GM21529 (cell line): ENCODE data around the gene MAP2K3.
"Not testable (repeated sequence)": the region's sequence is repeated elsewhere in the genome, so short reads cannot be mapped to it uniquely, and the experiment has no call there.

Experiments used
- ATAC-seq: cut with Tn5 transposase; IDR thresholded peaks from one replicate; pipeline ENCODE4 v1.9.1; 2021; ENCODE audit not compliant: unreplicated experiment

MAP2K3 gene

DNA sequence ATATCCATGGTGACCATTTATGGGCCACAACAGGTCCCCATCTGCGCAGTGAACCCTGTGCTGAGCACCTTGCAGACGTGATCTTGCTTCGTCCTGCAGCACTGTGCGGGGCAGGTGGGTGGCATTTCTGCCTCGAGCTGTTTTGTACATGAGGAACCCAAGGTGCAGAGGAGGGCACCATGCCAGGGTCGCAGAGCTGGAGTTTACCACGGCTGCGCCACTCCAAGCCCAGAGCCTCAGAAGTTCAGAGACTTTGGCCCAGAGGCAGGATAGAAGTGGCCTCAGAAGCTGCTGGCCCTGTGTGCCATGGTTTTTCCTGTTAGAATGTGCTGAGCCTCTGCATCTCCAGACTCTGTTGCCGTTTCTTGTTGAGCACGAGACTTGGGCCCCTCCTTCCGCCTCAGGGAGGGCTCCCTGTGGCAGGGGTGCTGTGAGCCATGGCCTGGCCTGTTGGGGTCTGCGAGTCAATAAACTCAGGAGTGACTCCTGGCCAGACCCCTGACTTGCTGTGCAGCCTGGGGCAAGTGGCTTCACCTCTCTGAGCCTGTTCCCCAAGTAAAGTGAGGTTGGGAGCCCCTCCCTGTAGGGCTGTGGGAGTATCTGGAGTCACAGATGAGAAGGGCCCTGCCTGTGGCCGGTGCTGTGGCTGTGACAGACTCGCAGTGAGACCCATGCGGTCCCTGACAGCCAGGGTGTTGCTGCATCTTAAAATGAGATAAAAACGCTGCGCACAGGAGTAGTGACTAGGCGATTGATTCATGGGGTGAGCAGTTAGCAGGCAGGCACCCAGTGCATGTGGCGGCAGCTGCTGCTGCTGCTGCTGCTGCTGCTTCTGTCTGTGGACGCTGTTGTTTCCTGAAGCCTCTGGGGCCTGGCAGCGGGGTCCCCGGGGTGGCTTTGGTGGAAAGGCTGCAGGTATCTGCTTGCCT lies 11.8 kb downstream of the MAP2K3 start:
- ATAC-seq: no peak

DNA sequence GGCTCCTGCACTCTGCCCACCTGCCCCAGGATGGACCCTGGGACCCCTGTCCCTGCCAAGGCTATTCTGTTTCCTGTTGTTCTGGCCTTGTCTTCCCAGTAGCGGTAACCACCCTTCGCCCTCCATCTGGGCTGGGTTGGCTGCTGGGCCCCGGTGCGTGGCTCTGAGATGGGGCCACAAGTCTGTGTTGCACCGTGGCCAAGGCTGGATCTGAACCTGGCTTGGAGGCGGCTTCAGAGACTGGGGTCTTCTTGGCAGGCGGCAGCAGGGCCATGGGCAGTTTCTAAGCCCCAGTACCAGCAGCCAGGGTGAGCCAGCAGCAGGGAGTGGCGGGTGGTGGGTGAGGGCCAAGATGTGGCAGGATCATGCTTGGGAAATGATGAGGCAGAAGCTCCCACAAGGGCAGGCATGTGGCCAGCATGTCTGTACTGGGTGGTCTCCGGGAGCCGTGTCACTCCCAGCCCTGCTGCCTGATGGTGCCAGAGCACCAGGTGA lies 12.6 kb downstream of the MAP2K3 start:
- ATAC-seq: no peak

GRCh38 chr17:21297597-21297996 lies 13.1 kb downstream of the MAP2K3 start:
- no peak for ATAC-seq

DNA sequence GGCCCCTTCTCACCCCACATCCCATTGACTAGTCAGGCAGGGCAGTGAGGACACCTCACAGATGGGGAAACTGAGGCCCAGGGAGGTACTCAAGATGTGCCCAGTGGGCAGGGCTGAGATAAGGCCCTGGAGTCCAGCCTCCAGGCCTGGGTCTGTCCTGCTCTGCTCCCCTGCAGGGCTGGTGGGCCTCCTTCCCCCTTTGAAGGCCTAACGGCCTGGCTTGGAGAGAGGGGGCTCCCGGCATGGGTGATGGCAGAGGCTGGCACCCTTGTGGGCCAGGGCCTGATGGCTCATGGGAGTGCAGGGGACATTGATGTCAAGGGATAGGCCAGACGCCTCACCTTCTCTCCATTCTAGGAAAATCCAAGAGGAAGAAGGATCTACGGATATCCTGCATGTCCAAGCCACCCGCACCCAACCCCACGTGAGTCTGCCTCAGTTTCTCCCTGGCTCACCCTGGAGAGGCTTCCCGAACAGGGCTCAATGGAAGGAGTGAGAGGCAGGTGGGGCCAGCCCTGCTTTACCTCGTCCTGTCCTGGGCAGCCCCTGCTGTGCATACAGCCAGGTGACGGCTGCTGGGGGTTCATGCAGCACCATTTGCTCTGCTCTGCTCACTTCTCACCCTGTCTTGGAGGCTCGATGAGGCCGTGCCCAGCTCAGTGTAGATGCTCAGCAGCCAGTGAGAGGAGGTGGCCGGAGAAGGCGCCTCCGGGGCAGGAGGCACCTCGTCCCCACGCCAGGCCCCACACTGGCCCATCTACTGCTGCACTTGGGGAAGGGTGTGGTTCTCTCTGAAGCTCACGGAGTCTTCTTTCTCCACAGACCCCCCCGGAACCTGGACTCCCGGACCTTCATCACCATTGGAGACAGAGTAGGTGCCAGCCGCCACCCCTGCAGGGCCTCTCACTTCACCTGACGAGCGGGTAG lies 13.8 kb downstream of the MAP2K3 start:
- no peak for ATAC-seq

DNA sequence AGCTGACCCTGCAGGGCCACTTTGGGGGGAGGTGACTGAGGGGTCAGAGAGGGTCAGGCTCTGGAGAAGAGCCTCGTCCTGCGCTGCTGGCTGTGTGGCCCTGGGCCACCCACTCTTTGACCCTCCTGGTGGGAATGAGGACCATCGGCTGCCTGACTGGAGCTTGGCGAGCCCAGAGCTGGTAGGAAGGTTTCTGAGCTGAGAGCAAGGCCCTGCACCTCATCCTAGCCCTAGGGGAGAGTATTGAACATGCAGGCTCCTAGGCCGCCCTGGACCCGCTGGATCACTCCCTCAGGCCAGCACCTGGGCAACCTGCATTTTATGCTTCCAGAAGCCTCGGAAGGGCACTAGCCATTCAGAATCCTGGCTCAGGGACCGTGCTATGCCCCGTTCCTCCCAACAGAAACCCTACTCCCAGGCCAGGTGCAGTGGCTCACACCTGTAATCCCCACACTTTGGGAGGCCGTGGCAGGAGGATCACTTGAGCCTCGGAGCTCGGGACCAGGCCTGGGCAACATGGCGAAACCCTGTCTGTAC lies 14.5 kb downstream of the MAP2K3 start:
- ATAC-seq: no peak

GRCh38 chr17:21299981-21300600 lies 15.6 kb downstream of the MAP2K3 start:
- ATAC-seq: no peak

DNA sequence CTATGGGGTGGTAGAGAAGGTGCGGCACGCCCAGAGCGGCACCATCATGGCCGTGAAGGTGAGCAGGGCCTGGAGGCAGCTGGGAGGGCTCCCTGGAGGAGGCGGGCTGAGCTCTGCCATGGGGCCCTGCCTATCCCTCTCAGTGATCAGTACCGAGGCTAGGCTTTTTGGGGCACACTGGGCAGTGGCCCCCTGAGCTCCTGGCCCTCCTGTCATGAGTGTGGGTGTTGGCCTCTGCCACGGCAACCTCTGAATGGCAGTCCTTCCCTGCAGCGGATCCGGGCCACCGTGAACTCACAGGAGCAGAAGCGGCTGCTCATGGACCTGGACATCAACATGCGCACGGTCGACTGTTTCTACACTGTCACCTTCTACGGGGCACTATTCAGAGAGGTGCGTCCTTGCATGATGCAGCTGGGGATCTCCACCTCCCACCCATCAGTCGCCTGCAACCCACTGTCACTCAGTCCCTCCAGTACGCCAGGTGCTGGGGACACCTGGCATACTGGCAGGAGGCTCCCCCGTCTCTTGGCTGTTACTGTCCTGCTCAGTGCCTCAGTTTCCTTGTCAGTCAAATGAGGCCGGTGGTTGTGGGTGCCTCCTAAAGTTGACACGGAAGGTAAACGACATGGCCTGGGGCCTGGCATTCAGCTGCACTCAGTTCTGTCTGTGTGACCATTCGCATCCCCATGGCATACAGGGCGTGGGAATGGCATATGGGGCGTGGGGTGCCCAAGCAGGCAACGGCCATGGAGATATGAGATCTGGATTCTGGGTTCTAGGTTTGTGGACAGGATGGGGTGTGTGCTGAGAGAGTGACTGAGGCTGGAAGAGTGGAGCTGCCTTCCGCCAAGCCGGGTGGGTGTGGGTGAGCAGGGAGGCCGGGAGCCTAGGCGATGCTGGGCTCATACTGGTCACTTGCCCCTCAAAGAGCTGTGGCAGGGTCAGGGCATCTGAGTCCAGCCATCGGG lies 16.4 kb downstream of the MAP2K3 start:
- no peak for ATAC-seq

DNA sequence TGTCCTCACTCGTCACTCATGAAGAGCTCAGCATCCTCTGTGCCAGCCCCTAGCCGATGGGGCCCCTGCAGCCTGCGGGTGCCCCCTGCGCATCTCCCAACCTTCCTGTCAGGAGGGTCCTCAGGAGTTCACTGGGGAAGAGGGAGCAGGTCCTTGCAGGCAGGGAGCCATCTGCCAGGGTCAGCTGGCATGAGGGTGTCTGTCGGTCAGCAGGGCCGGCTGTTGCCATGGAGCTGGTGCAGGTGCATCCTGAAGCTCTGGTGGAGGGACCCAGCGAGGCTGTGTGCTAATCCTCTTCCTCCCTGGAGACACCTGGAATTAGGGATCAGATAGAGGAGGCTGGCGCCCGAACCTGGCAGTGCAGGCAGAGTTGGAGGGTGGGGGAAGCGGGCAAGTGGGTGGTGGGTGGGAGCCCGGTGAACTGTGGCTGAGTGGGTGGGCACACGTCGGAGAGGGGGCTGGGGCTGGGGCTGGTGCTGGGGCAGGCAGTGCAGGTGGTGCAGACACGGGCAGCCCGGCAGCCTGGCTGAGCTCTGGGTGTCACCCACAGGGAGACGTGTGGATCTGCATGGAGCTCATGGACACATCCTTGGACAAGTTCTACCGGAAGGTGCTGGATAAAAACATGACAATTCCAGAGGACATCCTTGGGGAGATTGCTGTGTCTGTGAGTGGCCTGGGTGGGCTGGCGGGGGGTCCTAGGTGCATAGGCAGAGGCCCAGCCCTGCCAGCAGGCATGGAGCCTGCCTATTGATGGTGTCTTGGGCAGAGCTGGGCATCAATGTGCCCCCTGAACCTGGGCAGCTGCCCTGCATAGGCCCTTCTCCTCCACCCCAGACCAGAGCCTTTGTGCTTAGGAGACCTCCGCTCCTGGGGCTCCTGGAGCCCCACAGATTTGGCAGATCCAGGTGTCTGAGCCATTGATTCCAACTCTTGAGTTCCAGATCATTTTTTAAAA lies 17.4 kb downstream of the MAP2K3 start:
- no peak for ATAC-seq

GRCh38 chr17:21302711-21303425 lies 18.4 kb downstream of the MAP2K3 start:
- no peak for ATAC-seq

- ATAC-seq: no peak
Observed at GRCh38 chr17:21303441-21304065, 19.0 kb downstream of the MAP2K3 start.

DNA sequence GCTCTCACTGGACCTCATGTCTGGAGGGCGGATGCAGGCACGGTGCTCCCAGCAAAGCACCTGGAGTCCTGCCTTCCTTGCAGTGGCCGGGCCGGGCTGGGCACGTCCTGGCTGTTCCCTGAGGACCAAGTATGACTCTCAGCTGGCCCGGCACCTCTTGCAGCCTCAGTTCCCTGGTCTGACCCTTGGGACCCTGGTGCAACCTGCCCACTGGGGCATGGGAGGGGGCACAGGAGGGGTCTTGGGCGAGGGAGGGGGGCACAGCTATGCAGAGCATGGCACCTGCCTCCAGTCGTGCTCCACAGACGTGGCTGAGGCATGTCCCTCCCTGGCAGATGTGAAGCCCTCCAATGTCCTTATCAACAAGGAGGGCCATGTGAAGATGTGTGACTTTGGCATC lies 19.6 kb downstream of the MAP2K3 start:
- no peak for ATAC-seq

DNA sequence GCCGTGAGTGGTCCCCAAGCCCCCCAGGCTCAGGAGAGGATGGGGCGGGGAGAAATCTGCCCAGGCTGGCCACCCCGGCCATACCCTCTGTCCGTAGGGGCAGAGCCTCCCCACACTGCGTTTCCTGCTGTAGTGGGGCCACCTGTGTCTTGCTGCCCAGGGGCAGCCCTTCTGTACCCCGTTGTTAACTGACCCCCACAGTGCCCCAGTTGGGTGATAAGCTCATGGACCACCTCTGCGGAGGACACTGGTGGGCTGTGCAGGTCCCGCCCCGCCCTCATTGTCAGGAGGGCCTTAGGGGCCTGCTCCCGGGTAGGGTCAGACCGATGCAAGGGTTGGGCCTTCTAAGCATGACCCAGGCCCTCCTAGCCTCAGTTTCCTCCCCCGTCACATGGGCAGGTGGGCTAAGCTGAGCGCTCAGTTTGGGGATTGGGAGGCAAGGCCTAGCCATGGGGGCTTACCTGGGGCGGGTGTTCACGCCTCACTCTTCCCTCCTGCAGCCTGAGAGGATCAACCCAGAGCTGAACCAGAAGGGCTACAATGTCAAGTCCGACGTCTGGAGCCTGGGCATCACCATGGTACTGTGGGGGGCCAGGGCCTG lies 20.1 kb downstream of the MAP2K3 start:
- not testable (repeated sequence) for ATAC-seq

DNA sequence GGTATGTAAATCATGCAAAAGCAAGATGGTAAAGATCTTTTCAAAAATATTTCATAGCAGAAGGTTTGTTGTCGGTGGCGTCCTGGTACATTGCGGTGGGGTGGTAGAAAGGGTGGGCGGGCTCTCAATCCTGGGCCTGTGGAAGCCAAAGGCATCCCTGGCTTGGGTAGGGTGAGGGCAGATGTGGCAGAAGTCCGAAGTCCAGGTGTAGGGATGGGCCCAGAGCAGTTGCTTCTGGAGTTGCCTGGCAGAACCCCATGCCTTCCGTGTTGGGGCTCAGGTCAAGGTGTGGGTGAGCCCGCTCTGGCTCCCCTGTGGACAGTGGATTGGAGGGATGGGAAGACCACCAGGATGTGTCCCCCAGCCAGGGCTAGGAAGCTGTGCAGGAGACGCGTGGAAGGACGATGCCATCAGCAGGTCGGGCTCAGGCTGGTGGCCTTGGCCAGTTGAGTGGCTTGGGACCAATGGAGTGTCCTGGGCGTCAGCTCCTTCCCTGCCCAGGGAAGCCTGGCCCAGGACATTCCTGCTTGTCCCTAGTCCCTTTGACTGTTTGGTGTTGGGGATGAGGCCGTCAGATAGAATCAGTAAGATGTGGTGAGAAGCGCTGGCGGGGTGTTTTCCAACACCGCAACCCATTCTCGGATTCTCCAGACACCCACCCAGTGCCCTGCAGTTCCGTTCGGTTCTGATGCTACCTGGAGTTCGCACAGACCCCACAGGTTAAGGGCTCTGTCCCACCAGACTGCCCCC lies 21.1 kb downstream of the MAP2K3 start:
- not testable (repeated sequence) for ATAC-seq

DNA sequence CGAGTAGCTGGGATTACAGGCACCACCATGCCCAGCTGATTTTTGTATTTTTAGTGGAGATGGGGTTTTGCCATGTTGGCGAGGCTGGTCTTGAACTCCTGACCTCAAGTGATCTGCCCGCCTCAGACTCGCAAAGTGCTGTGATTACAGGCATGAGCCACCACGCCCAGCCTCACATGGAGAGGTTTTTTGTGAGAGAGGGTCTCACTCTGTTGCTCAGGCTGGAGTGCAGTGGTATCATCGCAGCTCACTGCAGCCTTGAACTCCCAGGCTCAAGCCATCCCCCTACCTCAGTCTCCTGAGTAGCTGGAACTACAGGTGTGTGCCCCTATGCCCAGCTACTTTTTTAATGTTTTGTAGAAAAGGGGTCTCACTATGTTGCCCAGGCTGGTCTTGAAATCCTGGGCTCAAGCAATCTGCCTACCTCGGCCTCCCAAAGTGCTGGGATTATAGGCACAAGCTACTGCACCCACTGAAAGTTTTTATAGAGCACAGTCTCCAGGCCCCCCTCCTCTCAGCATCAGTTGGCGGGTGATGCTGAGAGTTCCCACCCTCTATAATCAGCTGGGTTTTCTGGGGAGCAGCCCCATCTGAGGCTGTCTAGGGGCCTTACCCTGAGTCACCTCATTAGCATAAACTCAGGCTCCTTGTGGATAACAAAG lies 22.2 kb downstream of the MAP2K3 start:
- not testable (repeated sequence) for ATAC-seq

- not testable (repeated sequence) for ATAC-seq
Observed at GRCh38 chr17:21307273-21307625, 22.7 kb downstream of the MAP2K3 start.

GRCh38 chr17:21308931-21309381 lies 24.4 kb downstream of the MAP2K3 start:
- not testable (repeated sequence) for ATAC-seq
